ENCODE data around the gene MRPL43.
"Not testable (repeated sequence)": the region's sequence is repeated elsewhere in the genome, so short reads cannot be mapped to it uniquely, and the experiment has no call there.

The MRPL43 gene

DNA sequence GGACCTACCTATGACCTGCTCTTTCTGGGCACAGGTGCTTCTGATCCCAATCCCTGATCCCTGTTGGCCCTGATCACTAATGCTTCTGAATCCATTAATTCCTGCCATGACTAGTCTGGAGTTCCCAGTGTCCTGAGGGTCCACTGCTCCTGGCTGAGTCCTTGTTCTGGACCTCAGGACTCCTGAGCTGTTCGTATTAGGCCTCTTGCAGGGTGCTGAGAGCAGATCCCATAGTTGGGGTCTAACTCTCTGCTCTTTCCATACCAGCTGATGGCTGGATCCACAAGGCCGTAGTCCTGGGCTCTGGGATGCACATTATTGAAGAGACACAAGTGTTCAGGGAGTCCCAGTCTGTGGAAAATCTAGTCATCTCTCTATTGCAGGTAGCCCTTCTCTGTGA, 7.0 kb downstream of the MRPL43 start:
- no peak overlapping the region for H3K4me3 ChIP-seq (ENCODE audit: low read depth, low read length)
- no peaks in the 10 kb centered on the region for H3K27me3 ChIP-seq (ENCODE audit: insufficient read depth, low read depth, severe bottlenecking)
- no peak overlapping the region for H3K27ac ChIP-seq
- TF ChIP-seq, protein P1, sequence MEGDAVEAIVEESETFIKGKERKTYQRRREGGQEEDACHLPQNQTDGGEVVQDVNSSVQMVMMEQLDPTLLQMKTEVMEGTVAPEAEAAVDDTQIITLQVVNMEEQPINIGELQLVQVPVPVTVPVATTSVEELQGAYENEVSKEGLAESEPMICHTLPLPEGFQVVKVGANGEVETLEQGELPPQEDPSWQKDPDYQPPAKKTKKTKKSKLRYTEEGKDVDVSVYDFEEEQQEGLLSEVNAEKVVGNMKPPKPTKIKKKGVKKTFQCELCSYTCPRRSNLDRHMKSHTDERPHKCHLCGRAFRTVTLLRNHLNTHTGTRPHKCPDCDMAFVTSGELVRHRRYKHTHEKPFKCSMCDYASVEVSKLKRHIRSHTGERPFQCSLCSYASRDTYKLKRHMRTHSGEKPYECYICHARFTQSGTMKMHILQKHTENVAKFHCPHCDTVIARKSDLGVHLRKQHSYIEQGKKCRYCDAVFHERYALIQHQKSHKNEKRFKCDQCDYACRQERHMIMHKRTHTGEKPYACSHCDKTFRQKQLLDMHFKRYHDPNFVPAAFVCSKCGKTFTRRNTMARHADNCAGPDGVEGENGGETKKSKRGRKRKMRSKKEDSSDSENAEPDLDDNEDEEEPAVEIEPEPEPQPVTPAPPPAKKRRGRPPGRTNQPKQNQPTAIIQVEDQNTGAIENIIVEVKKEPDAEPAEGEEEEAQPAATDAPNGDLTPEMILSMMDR (IDR thresholded peaks at IDR 0.05; ENCODE audit: low read depth, low read length), result no peak
- no peaks in the 10 kb centered on the region for H3K9me3 ChIP-seq (ENCODE audit: severe bottlenecking)
- peaks cover 41% of the 10 kb centered on the region for H3K36me3 ChIP-seq
- DNase-seq, result no peak

DNA sequence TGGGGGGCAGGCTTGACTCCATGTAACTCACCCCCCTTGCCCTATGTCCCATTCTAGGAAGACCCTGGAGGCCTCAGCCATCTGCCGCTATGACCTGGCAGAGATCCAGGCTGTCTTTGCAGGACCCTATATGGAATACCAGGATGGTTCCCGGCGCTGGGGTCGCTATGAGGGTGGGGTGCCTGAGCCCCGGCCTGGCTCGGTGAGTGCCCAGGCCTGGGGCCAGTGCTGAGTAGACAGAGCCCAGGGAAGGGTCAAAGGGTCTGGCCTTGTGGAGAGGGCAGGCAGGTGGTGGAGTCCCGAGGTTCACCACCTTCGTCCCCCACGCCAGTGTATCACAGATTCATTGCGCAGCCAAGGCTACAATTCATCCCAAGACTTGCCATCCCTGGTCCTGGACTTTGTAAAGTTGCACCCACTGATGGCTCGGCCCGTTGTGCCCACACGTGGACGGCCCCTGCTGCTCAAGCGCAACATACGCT, 7.5 kb downstream of the MRPL43 start:
- H3K36me3 ChIP-seq, result peaks cover 38% of the 10 kb centered on the region
- no peak overlapping the region for H3K27ac ChIP-seq
- no peaks in the 10 kb centered on the region for H3K27me3 ChIP-seq (ENCODE audit: insufficient read depth, low read depth, severe bottlenecking)
- H3K4me3 ChIP-seq (ENCODE audit: low read depth, low read length), result no peak overlapping the region
- DNase-seq, result no peak
- TF ChIP-seq, protein P1 (IDR thresholded peaks at IDR 0.05; ENCODE audit: low read depth, low read length), result no peak
- no peaks in the 10 kb centered on the region for H3K9me3 ChIP-seq (ENCODE audit: severe bottlenecking)

DNA sequence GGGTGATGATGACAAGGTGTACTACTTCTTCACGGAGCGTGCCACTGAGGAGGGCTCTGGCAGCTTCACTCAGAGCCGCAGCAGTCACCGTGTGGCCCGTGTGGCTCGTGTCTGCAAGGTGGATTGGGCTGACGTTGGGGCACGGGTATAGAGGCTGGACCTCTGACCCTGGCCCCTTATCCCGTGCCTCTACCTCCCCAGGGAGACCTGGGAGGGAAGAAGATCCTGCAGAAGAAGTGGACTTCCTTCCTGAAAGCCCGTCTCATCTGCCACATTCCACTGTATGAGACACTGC, 8.4 kb downstream of the MRPL43 start:
- Histone ChIP-seq H3K36me3 (peaks cover 32% of the 10 kb centered on the region), H3K27me3 (ENCODE audit: insufficient read depth, low read depth, severe bottlenecking) (no peaks in the 10 kb centered on the region), H3K4me3 (ENCODE audit: low read depth, low read length) (no peak overlapping the region), H3K9me3 (ENCODE audit: severe bottlenecking) (no peaks in the 10 kb centered on the region), H3K27ac (no peak overlapping the region)
- TF ChIP-seq, protein P1 (IDR thresholded peaks at IDR 0.05; ENCODE audit: low read depth, low read length), result no peak
- no peak for DNase-seq

DNA sequence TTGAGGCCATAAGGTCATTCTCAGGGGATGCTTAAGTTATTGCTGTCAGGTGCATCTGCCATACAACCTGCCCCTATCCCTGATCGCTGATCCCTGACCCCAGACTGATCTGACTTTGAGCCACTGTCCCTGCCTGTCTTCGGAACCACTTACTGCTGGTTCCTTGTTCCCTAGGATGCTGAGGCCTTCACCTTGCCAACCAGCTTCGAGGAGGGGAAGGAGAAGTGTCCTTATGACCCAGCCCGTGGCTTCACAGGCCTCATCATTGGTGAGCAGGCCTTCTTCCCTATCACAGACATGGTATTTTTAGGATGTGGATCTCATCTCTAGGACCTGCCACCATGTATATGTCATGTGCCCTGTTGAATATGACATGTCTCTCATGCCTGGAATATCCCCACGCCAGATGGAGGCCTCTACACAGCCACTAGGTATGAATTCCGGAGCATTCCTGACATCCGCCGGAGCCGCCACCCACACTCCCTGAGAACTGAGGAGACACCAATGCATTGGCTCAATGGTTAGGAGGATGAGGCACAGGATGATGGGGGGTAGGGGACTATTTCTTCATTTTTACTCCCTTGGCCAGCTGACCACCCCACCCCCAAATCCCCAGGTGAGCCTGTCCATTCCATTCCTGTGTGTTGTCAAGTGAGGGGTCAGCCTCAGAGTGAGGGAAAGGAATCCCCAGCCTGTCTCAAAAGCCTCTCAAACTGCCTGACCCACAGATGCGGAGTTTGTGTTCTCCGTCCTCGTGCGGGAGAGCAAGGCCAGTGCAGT, 9.0 kb downstream of the MRPL43 start:
- Histone ChIP-seq H3K27me3 (ENCODE audit: insufficient read depth, low read depth, severe bottlenecking) (no peaks in the 10 kb centered on the region), H3K36me3 (peaks cover 32% of the 10 kb centered on the region), H3K27ac (no peak overlapping the region), H3K9me3 (ENCODE audit: severe bottlenecking) (no peaks in the 10 kb centered on the region), H3K4me3 (ENCODE audit: low read depth, low read length) (no peak overlapping the region)
- TF ChIP-seq, protein P1 (IDR thresholded peaks at IDR 0.05; ENCODE audit: low read depth, low read length), result no peak
- no peak for DNase-seq

DNA sequence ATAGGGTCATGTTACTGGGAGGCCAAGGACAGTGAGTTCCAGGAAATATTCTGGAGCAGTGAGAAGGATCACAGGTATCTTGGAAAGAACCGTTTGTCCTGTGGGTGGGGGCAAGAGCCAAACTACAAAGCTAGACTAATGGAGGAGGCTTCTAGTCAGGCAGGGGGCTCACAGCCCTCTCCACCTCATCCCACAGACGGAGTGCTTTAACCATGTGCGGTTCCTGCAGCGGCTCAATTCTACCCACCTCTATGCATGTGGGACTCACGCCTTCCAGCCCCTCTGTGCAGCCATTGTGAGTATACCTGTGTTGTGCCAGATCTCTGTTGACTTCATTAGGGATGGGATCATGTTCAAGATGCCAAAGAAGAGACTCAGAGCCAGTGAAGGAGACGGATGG, 9.9 kb downstream of the MRPL43 start:
- TF ChIP-seq, protein P1 (IDR thresholded peaks at IDR 0.05; ENCODE audit: low read depth, low read length), result no peak
- H3K9me3 ChIP-seq (ENCODE audit: severe bottlenecking), result no peaks in the 10 kb centered on the region
- no peak overlapping the region for H3K4me3 ChIP-seq (ENCODE audit: low read depth, low read length)
- H3K36me3 ChIP-seq, result peaks cover 28% of the 10 kb centered on the region
- H3K27me3 ChIP-seq (ENCODE audit: insufficient read depth, low read depth, severe bottlenecking), result no peaks in the 10 kb centered on the region
- H3K27ac ChIP-seq, result no peak overlapping the region
- no peak for DNase-seq

DNA sequence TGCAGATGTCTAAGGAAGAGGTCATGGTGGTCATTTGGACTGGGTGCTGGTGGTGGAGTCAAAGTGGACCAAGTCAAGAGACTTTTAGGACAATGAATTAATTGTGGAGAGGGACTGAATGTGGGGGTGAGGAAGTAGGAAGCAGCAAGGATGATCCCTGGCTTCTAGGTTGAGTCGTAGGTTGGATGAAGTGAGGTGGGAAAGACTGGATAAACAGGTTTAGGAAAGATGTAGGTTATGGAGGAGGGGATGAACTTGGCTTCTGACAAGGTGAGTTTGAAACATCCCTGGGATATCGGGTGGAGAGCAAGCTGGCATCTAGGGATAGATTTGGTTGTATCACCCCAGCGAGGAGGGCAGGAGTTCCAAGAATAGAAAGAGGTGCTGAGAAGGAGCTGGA, 10.4 kb downstream of the MRPL43 start:
- TF ChIP-seq, protein P1 (IDR thresholded peaks at IDR 0.05; ENCODE audit: low read depth, low read length), result no peak
- Histone ChIP-seq H3K27ac (no peak overlapping the region), H3K9me3 (ENCODE audit: severe bottlenecking) (no peaks in the 10 kb centered on the region)

DNA sequence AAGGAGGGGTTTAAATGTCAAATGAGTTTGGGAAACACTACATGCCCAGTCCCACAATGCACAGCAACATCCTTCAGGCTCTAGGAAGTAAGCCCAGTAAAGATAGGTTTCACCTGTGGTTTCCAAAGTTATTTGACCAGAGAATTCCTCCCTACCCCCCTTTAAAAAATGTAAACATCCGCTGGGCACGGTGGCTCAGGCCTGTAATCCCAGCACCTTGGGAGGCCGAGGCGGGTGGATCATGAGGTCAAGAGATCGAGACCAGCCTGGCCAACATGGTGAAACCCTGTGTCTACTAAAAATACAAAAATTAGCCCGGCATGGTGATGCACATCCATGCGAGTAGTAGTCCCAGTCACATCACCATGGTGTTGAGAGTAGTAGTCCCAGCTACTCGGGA, 11.9 kb downstream of the MRPL43 start:
- H3K36me3 ChIP-seq, result peaks cover 12% of the 10 kb centered on the region
- H3K9me3 ChIP-seq (ENCODE audit: severe bottlenecking); H3K27me3 ChIP-seq (ENCODE audit: insufficient read depth, low read depth, severe bottlenecking); DNase-seq; H3K27ac ChIP-seq; H3K4me3 ChIP-seq (ENCODE audit: low read depth, low read length): not testable (repeated sequence)

More for the DNA sequence above, 10.4 kb downstream of the MRPL43 start:
- Histone ChIP-seq H3K4me3 (ENCODE audit: low read depth, low read length) (no peak overlapping the region), H3K36me3 (peaks cover 26% of the 10 kb centered on the region), H3K27me3 (ENCODE audit: insufficient read depth, low read depth, severe bottlenecking) (no peaks in the 10 kb centered on the region)
- no peak for DNase-seq
